H1 (cell line): ENCODE results near the gene INTU. TPM values are rescaled to one million over a fixed set of nuclear protein-coding genes. Genes with fewer than 3 reads are reported as not detected.

Experiments
- CREB1 ChIP-seq: IDR thresholded peaks from 2 replicates; pipeline ENCODE4 v1.6.1; 2012; ENCODE audit warnings: inconsistent platforms
- GTF2F1 ChIP-seq: IDR thresholded peaks from 2 replicates; pipeline ENCODE4 v1.6.1; 2012; ENCODE audit warnings: low read depth, low read length, improper control_type of control experiment, borderline replicate concordance
- KDM4A ChIP-seq: IDR thresholded peaks from one replicate; pipeline ENCODE4 v1.7.1; 2012; ENCODE audit warnings: low read depth, mild to moderate bottlenecking, moderate library complexity, low read length, inconsistent platforms; ENCODE audit not compliant: severe bottlenecking
- KDM5A ChIP-seq: fragments of 200-600 bp; IDR thresholded peaks from 2 replicates; pipeline ENCODE4 v1.7.1; 2012; ENCODE audit warnings: mild to moderate bottlenecking, low read length, inconsistent platforms, mixed read lengths
- MAX ChIP-seq: IDR thresholded peaks from 2 replicates; pipeline ENCODE4 v1.6.1; 2012; ENCODE audit warnings: inconsistent platforms
- RAD21 ChIP-seq, 2 experiments: IDR thresholded peaks in 1 of 2; conservative IDR thresholded peaks in 1 of 2; 2 replicates each; pipeline ENCODE4 v1.6.1; 2011; ENCODE audit warnings: low read depth in 2 of 2, low read length in 2 of 2, improper control_type of control experiment in 1 of 2, inconsistent platforms in 1 of 2, mild to moderate bottlenecking in 1 of 2, moderate library complexity in 1 of 2
- SRF ChIP-seq: IDR thresholded peaks from 2 replicates; pipeline ENCODE4 v1.6.1; 2011; ENCODE audit warnings: mild to moderate bottlenecking, low read depth, low read length, moderate library complexity
- SUZ12 ChIP-seq: fragments of 200-600 bp; sonication (generic); IDR thresholded peaks from 2 replicates; pipeline ENCODE4 v1.6.1; 2012; ENCODE audit warnings: mild to moderate bottlenecking, inconsistent platforms, low read length, moderate library complexity, mixed read lengths
- polyA plus RNA-seq, 7 experiments: library from polyadenylated mRNA; depleted of rRNA in 3 of 7; stranded (reverse) in 5 of 7; unstranded in 2 of 7; fragments of >200 nt in 5 of 7; fragments of 200-250 nt in 2 of 7; gene quantifications; 1 replicate in 5 of 7; 2 replicates in 1 of 7; 4 replicates in 1 of 7; pipeline versions ENCODE4 v1.2.1 to v1.2.3, GENCODE V29; 2011 to 2013; ENCODE audit warnings: missing spikeins in 2 of 7, mixed read lengths in 2 of 7
- total RNA-seq: library from RNA; stranded (reverse); fragmentation: NEBNext Ultra II Directional; extraction: Animal tissue kit (Norgen Biotek cat#: 25700); gene quantifications from 2 replicates; pipeline ENCODE4 v1.2.1, GENCODE V29; 2021

INTU gene
- total and polyA plus RNA-seq, 2 of the 8 experiments (the other 6 are each of a cell fraction or from before 2014, with no cell fraction given): 6.0 to 15.1 TPM

GRCh38 chr4:127759228-127759820 is 126.6 kb downstream of the INTU start (continued):
- TF ChIP-seq MAX (no peak), GTF2F1 (no peak), KDM4A (no peak), KDM5A (no peak), RAD21 (IDR thresholded peaks at IDR 0.05 in 1 of 2, conservative IDR thresholded peaks at IDR 0.05 in 1 of 2; ENCODE audit: low read depth in 2 of 2, low read length in 2 of 2) (no peak), SRF (no peak), SUZ12 (no peak), CREB1 (no peak)
